BJ (cell line): Measurements from ENCODE around the gene GLS2. TPM values are rescaled to one million over a fixed set of nuclear protein-coding genes. Genes with fewer than 3 reads are reported as not detected.

ENCODE experiments used
- CTCF ChIA-PET: fragments of 350-600 bp; formaldehyde crosslinking; extraction: SDS; loops from one replicate; lab custom pipeline; 2021; ENCODE audit warnings: antibody characterized with exemption, inconsistent platforms; lab: Yijun Ruan, JAX
- POLR2A ChIA-PET: fragments of 300-600 bp; sonication (Branson Sonifier 250); formaldehyde crosslinking; extraction: SDS; loops from one replicate; lab custom pipeline; 2021; ENCODE audit warnings: antibody characterized with exemption; lab: Charles Lee
- DNase-seq: peaks from one replicate; pipeline ENCODE4 v3.0.0-alpha.2; 2011; ENCODE audit warnings: low read depth
- H3K27me3 ChIP-seq: 2 replicates; pipeline ENCODE4 v1.6.0; 2011; ENCODE audit warnings: low read length; ENCODE audit not compliant: control insufficient read depth, insufficient read depth
- H3K36me3 ChIP-seq: 2 replicates; pipeline ENCODE4 v1.5.1; 2011; ENCODE audit warnings: low read length; ENCODE audit not compliant: control insufficient read depth, insufficient read depth
- H3K4me3 ChIP-seq: 2 replicates; pipeline ENCODE4 v1.5.1; 2011; ENCODE audit warnings: low read depth, mild to moderate bottlenecking, control low read depth, low read length
- CTCF ChIP-seq: IDR thresholded peaks from 2 replicates; pipeline ENCODE4 v1.5.1; 2011; ENCODE audit warnings: low read depth, mild to moderate bottlenecking, control low read depth, inconsistent platforms, low read length, moderate library complexity; ENCODE audit not compliant: insufficient read depth
- polyA plus RNA-seq: library from polyadenylated mRNA; depleted of rRNA; stranded (reverse); fragments of >200 nt; gene quantifications from 2 replicates; pipeline ENCODE4 v1.2.3, GENCODE V29; 2011

The GLS2 gene
- polyA plus RNA-seq, 1 experiment = 0.18 TPM

GRCh38 chr12:56528846-56529245 is 40.9 kb upstream of the GLS2 start:
- Histone ChIP-seq H3K36me3 (peaks cover 1% of the 10 kb centered on the region; the same call in 1 of the 2 replicates), H3K4me3 (no peak overlapping the region), H3K27me3 (no peaks in the 10 kb centered on the region)
- no peak for TF ChIP-seq CTCF
- POLR2A ChIA-PET = interaction anchor here (0.7 kb wide), 1 partner anchor 62 kb away, joined by 5 read pairs; no protein-coding TSS in a partner anchor
- CTCF ChIA-PET = interaction anchor here (0.6 to 1.5 kb wide), 3 partner anchors 9 to 16 kb away, joined by 3 to 5 read pairs (median 5); no protein-coding TSS in a partner anchor
- no peak for DNase-seq

- H3K4me3 ChIP-seq = peak overlapping the region; percentile 49
- no peak for TF ChIP-seq CTCF
- peaks cover 1% of the 10 kb centered on the region; the same call in 1 of the 2 replicates for H3K36me3 ChIP-seq
- no peak for DNase-seq
- no peaks in the 10 kb centered on the region for H3K27me3 ChIP-seq
- CTCF ChIA-PET = interaction anchor here (0.6 to 5.0 kb wide), 11 partner anchors 8 to 114 kb away, joined by 3 to 21 read pairs (median 4); no protein-coding TSS in a partner anchor
- POLR2A ChIA-PET = interaction anchor here (0.6 kb wide), 2 partner anchors 10 to 51 kb away, joined by 3 read pairs; no protein-coding TSS in a partner anchor
Observed at GRCh38 chr12:56522411-56523193, 34.6 kb upstream of the GLS2 start.

DNA sequence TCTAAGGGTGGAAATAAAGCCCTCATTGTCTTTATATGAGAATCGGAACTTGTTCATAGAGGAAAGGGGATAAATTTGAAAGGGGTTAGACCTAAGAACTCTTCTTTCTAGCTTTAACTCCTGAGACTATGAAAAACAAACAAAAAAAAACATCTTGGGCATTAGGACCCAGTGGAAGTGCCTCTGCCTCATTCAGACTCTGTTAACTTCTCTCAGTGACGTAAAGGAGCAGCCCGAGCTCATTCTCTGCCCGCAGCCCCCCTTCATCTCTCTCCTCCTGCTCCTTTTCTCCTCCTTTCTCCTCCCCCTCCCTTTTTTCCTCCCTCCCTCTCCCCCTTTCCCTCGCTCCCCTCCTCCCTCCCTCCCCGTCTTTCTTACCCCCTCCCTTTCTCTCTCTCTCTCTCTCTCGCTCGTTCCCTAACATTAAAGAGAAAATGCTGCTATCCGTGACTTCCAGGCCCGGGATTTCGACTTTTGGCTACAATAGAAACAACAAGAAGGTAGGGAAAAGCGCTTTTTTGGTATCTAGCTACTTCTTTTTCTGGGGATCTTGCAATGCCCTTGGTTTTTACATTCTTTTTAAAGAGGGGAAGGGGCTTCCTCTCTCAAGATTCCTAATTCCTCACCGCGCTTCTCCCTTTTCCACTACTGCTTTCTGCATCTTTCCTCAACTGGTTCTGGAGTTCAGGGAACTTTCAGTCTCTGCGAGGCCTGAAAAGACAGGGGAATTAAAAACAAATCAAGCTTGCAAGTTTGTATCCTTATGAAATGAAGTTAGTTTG is 33.8 kb upstream of the GLS2 start, which contains the start of gene RBMS2:
RBMS2 (plus strand) TSS at position 231 of the 782 bp plus-strand sequence; CDS start at position 435, 204 bp downstream.
- peaks cover 1% of the 10 kb centered on the region; the same call in 1 of the 2 replicates for H3K36me3 ChIP-seq
- ChIA-PET CTCF (interaction anchor here (0.6 to 5.0 kb wide), 12 partner anchors 8 to 670 kb away, joined by 3 to 21 read pairs (median 4); no protein-coding TSS in a partner anchor), POLR2A (interaction anchor here (0.6 to 0.7 kb wide), 6 partner anchors 11 to 210 kb away, joined by 3 to 6 read pairs (median 4); no protein-coding TSS in a partner anchor)
- DNase-seq = peak; percentile 77
- H3K27me3 ChIP-seq = no peaks in the 10 kb centered on the region
- peak within 1 kb of the TSS; percentile 49 for H3K4me3 ChIP-seq
- no peak for TF ChIP-seq CTCF

GRCh38 chr12:56521209-56521589 is 33.2 kb upstream of the GLS2 start:
- Histone ChIP-seq H3K27me3 (no peaks in the 10 kb centered on the region), H3K36me3 (peaks cover 1% of the 10 kb centered on the region; the same call in 1 of the 2 replicates), H3K4me3 (peak overlapping the region; percentile 49; the same call in 1 of the 2 replicates)
- ChIA-PET POLR2A (interaction anchor here (0.6 to 0.7 kb wide), 4 partner anchors 45 to 210 kb away, joined by 3 to 6 read pairs (median 4); no protein-coding TSS in a partner anchor), CTCF (interaction anchor here (0.6 to 5.0 kb wide), 9 partner anchors 9 to 670 kb away, joined by 3 to 21 read pairs (median 4); no protein-coding TSS in a partner anchor)
- TF ChIP-seq CTCF = no peak
- no peak for DNase-seq
